Measurements from ENCODE around the gene TBXAS1.

Gene TBXAS1

DNA sequence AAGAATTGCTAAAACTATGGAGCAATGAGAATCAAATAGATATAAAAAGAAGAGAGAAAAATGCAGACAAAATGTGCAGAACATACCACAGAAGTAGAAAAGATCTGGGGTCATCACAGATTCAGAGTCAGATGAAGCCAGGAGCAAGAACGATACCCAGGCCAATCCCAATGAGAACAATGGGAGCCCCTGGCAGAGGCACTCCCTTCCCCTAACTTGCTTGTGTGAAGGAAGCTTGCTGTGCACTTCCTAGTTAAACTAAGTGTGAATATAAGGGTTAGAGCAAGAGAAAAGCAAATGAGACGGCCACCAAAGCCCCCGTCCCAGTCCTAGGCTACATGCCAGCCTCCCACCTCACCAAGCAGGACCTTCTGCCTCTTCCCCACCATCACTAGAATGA, 221.0 kb downstream of the TBXAS1 start:
- TF ChIP-seq, protein P1, sequence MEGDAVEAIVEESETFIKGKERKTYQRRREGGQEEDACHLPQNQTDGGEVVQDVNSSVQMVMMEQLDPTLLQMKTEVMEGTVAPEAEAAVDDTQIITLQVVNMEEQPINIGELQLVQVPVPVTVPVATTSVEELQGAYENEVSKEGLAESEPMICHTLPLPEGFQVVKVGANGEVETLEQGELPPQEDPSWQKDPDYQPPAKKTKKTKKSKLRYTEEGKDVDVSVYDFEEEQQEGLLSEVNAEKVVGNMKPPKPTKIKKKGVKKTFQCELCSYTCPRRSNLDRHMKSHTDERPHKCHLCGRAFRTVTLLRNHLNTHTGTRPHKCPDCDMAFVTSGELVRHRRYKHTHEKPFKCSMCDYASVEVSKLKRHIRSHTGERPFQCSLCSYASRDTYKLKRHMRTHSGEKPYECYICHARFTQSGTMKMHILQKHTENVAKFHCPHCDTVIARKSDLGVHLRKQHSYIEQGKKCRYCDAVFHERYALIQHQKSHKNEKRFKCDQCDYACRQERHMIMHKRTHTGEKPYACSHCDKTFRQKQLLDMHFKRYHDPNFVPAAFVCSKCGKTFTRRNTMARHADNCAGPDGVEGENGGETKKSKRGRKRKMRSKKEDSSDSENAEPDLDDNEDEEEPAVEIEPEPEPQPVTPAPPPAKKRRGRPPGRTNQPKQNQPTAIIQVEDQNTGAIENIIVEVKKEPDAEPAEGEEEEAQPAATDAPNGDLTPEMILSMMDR (IDR thresholded peaks at IDR 0.05; ENCODE audit: low read depth, low read length) = no peak
- in situ Hi-C loops (cut with HindIII; ENCODE audit: low sequenced_read_pairs) = no loop called here
- DNase-seq (ENCODE audit: low read depth, low spot score) = no peak
- no peak overlapping the region for H3K4me3 ChIP-seq (ENCODE audit: low read depth, low read length)

DNA sequence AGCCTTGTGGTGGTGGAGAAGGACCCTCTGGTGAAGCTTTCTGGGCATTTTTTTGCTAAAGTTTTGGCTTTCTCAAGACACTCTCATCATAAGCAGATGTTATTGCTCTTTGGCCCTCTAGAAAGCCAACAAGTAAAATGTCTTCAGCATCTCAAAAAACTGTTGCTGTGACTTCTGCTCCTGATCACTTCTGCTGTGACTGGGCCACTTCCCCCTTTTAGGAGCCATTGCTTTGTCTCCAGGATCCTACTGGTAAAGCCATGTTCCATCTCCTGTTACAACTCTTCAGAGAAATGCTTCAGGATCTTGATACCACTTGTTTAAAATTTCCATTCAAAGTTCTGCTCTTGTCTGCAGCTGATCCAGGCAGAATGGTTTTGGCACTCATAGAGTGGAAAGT, 222.8 kb downstream of the TBXAS1 start:
- no peak for DNase-seq (ENCODE audit: low read depth, low spot score)
- in situ Hi-C loops (cut with HindIII; ENCODE audit: low sequenced_read_pairs) = no loop called here
- no peak overlapping the region for H3K4me3 ChIP-seq (ENCODE audit: low read depth, low read length)
- TF ChIP-seq, protein P1 (IDR thresholded peaks at IDR 0.05; ENCODE audit: low read depth, low read length) = no peak

DNA sequence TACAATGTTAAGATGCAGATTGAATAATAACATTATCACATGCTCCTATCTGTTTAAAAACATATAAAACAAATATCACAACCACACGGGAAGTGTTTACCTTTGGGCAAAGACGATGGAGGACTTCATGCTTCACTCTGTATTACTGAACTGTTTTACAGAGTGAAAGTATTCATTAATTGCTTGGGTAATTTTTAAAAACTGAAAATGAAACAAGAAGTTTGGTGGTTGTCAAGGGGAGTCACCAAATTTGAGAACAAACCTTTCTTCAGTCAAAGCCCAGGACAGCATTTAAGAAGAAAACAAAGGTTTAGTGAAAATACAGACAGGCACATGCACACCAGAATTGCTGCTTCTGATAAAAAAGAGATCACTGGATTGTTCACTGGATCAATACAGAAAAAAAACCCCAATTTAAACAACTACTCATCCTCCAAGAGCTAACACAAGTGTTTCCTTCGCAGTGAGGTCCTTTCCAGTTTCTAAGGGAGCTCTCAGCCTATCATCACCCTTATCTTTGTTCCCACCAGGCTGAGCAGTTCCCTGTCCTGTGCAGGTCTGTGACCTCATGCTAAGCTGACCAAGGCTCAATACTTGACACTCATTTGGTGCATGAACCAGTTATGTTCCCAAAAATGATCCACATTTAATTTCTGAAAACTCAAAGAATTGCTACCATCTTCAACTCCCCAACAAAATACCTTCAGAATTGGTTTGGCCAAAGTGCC, 224.9 kb downstream of the TBXAS1 start:
- TF ChIP-seq, protein P1 (IDR thresholded peaks at IDR 0.05; ENCODE audit: low read depth, low read length) = no peak
- DNase-seq (ENCODE audit: low read depth, low spot score) = no peak
- H3K4me3 ChIP-seq (ENCODE audit: low read depth, low read length) = no peak overlapping the region
- in situ Hi-C loops (cut with HindIII; ENCODE audit: low sequenced_read_pairs) = no loop called here

DNA sequence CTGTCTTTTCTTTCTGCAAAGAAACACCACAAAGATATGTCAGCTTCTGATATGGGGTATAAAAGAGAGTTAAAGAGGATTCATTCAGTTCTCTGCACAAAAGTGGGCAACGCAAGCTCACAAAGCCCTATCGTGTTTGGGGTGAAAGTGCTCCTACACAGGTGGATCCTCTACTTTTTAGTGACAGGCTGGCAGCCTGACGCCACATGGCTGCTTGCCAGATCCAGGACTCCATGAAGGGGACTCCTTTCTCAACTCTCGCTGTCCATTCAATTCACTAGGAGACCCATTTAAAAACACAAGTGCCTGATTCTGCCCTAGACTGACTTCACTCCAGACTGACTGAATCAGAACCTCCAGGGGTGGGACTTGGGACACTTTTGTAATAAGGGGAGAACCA, 225.7 kb downstream of the TBXAS1 start:
- TF ChIP-seq, protein P1 (IDR thresholded peaks at IDR 0.05; ENCODE audit: low read depth, low read length) = no peak
- DNase-seq (ENCODE audit: low read depth, low spot score) = no peak
- no peak overlapping the region for H3K4me3 ChIP-seq (ENCODE audit: low read depth, low read length)
- in situ Hi-C loops (cut with HindIII; ENCODE audit: low sequenced_read_pairs) = no loop called here

DNA sequence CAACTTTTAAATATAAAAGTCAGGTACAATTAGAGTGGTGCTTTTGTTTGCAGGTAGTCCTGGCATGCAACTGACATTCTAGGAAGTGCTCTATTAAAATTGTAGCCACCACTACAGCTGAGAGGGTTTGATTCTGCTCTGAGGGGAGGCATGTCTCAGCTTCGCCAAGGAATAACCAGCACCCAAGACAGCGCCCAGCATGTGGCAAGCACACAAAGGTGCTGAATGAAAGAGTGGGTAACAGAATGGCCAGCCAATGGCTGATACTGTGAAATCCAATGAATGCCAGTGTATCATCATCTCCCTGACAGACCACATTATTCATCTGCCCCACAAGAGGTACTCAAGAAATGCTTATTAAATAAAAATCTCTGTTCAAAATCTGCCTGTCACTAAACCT, 226.8 kb downstream of the TBXAS1 start:
- TF ChIP-seq, protein P1 (IDR thresholded peaks at IDR 0.05; ENCODE audit: low read depth, low read length) = no peak

DNA sequence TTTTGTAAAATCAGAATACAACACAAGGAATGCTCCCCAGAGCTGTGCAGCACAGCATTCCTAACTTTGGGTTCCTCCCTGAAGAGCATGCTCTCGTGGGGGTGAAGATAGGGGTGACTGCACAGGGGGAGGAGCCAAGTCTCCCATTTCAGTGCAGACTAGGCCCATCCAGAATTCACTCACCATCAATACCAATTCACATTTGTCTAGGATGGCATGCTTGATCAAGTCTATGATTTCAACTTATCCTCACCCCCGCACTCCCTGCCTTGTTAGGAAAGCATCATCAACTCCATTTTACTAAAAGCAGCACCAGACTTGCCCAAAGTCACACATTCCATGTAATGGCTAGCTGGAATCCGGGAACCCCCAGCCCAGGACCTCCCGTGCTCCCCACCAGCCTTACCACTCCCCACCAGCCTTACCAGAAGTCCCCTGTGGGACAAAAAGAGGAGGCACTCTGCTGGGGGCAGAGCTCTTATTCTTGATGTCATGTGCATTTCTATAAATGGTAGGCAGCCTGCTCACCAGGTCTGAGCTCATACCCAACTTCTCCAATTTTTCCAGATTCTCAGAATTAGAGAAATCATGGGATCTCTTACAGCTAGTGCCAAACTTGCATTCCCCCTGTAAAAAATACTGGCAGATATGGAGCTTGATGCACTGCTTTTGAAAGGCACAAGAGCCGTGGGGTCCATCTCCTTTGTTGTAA, 227.5 kb downstream of the TBXAS1 start:
- in situ Hi-C loops (cut with HindIII; ENCODE audit: low sequenced_read_pairs) = no loop called here
- TF ChIP-seq, protein P1 (IDR thresholded peaks at IDR 0.05; ENCODE audit: low read depth, low read length) = no peak
- DNase-seq (ENCODE audit: low read depth, low spot score) = no peak
- H3K4me3 ChIP-seq (ENCODE audit: low read depth, low read length) = no peak overlapping the region

More for the DNA sequence above, 226.8 kb downstream of the TBXAS1 start:
- DNase-seq (ENCODE audit: low read depth, low spot score) = no peak
- in situ Hi-C loops (cut with HindIII; ENCODE audit: low sequenced_read_pairs) = no loop called here
- no peak overlapping the region for H3K4me3 ChIP-seq (ENCODE audit: low read depth, low read length)

Measured in astrocyte of the spinal cord (primary cell).